Measurements from ENCODE around the gene PPM1H. TPM values are rescaled to one million over a fixed set of nuclear protein-coding genes. Genes with fewer than 3 reads are reported as not detected.

The PPM1H gene
- total RNA-seq, 1 donor, result 0.86 TPM

GRCh38 chr12:62776997-62777396 lies 158.0 kb downstream of the PPM1H start:
- TF ChIP-seq CTCF (IDR thresholded peaks at IDR 0.05; ENCODE audit: insufficient read depth, low read depth, low read length), result no peak
- DNase-seq (ENCODE audit: low read depth), result no peak
- H3K4me3 ChIP-seq (ENCODE audit: low read depth, low read length), result no peak overlapping the region

DNA sequence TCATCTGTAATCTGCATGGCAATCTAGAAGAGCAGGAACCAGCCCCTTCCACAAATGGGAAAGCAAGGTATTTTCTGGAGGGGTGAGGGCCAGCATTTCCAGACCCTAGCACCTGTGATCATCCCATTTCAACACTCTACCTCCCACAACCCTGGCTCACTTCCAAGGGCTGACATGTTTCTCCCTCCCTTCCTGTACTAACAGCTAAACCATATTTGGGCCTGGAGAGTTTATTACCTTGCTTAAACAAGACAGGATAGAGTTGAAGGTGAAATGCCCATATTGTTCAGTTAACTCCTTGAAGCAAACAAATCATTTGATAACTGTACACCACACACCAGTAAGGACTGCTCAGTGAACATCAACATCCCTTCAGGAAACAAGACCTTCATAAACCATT lies 158.4 kb downstream of the PPM1H start:
- H3K4me3 ChIP-seq (ENCODE audit: low read depth, low read length), result no peak overlapping the region

GRCh38 chr12:62774794-62775193 lies 160.2 kb downstream of the PPM1H start:
- TF ChIP-seq CTCF (IDR thresholded peaks at IDR 0.05; ENCODE audit: insufficient read depth, low read depth, low read length), result no peak
- no peak overlapping the region for H3K4me3 ChIP-seq (ENCODE audit: low read depth, low read length)
- no peak for DNase-seq (ENCODE audit: low read depth)

More for the DNA sequence above, 158.4 kb downstream of the PPM1H start:
- TF ChIP-seq CTCF (IDR thresholded peaks at IDR 0.05; ENCODE audit: insufficient read depth, low read depth, low read length), result no peak
- DNase-seq (ENCODE audit: low read depth), result no peak

DNA sequence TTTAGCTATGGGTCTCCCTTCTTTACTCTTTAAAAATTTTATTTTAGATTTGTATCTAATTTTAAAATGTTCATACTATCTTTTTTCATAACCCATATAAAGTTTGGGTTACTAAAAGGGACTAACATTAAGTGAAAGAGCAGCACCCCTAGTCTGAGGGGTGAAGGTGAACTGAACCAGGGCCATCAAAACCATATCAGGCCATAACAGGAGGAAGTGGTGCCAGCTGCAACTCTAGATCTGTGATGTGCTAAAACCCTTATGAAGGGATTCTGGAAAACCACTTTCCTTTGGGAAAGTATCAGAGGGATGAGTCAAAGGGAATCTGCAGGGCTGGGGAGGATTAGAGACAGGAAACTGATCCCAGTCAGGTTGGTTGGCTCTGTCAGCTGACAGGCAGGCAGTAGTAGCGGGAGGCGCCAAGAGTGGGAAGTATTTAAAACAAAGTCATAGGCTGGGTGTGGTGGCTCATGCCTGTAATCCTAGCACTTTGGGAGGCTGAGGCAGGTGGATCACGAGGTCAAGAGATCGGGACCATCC lies 162.5 kb downstream of the PPM1H start:
- no peak overlapping the region for H3K4me3 ChIP-seq (ENCODE audit: low read depth, low read length)
- TF ChIP-seq CTCF (IDR thresholded peaks at IDR 0.05; ENCODE audit: insufficient read depth, low read depth, low read length), result no peak
- DNase-seq (ENCODE audit: low read depth), result peak; percentile 60

DNA sequence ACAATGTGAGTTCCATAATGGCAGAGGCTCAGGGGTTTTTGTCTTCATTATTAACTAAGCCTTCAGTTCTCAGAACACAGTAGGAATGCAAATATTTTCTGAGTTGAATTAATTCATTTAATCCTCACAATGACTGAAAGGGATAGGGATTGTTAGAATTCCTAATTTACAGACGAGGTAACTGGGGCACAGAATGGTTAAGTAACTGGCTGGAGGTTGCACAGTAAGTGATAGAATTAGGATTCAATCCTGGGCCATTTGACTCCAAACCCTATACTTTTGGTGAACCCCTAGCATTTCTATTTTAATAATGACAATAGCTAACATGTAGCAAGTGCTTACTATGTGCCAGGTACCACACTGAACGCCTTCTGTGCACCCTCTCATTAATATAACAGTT lies 163.1 kb downstream of the PPM1H start:
- H3K4me3 ChIP-seq (ENCODE audit: low read depth, low read length), result no peak overlapping the region
- no peak for DNase-seq (ENCODE audit: low read depth)
- no peak for TF ChIP-seq CTCF (IDR thresholded peaks at IDR 0.05; ENCODE audit: insufficient read depth, low read depth, low read length)

- no peak for DNase-seq (ENCODE audit: low read depth)
- H3K4me3 ChIP-seq (ENCODE audit: low read depth, low read length), result no peak overlapping the region
- no peak for TF ChIP-seq CTCF (IDR thresholded peaks at IDR 0.05; ENCODE audit: insufficient read depth, low read depth, low read length)
Measured at GRCh38 chr12:62770381-62770780, 164.6 kb downstream of the PPM1H start.

DNA sequence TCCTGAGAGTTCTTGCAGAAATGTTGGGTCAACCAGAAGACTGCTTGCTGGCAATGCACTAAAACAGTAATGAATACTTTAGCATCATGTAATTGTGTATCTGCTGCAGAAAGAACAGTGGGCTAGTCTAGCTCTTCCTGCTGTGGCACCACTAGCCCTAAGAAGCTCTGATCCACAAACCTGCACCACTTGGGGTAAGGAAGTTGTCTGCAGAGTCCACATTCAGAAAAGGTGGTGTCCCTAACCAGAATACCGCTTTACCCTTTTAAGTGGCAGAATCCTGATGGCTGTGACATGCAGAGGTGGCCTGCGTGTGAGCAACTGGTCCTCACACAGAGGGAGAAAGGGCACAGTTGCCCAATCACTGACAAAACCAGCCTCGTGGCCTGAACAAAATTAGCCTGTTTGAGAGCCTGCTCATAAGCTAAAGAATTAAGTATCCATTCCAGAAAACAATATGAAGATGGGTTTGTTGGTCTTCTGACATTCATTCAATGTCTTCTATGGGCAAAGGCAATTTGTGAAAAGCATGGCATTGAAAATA lies 165.8 kb downstream of the PPM1H start:
- TF ChIP-seq CTCF (IDR thresholded peaks at IDR 0.05; ENCODE audit: insufficient read depth, low read depth, low read length), result no peak

More for the DNA sequence above, 165.8 kb downstream of the PPM1H start:
- H3K4me3 ChIP-seq (ENCODE audit: low read depth, low read length), result no peak overlapping the region
- no peak for DNase-seq (ENCODE audit: low read depth)
